ENCODE results near the gene ARRDC4. TPM values are rescaled to one million over a fixed set of nuclear protein-coding genes. Genes with fewer than 3 reads are reported as not detected.
A peak's percentile ranks its signal among the peaks of the same experiment; 100 is the strongest.

Gene ARRDC4
- total and polyA plus RNA-seq, 5 donors from 2014 or later = 0.28 to 0.59 (median 0.36) TPM; not detected in 1

DNA sequence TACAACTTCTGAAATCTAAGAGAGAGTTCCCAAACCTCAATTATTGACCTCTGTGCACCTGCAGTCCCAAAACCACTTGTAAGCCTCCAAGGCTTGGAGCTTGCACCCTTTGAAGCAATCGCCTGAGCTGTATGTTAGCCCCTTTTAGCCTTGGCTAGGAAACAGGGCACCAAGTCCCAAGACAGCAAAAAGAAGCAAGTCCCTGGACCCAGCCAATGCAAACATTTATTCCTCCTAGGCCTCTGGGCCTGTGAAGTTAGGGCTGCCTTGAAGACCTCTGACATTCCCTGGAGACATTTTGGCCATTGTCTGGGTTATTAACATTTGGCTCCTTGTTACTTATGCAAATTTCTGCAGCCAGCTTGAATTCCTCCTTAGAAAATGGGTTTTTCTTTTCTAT is 26.9 kb upstream of the ARRDC4 start:
- no peak overlapping the region for H3K4me3 ChIP-seq (ENCODE audit: low read depth, low read length)
- H3K27ac ChIP-seq (ENCODE audit: insufficient read depth, low read length, poor library complexity, severe bottlenecking) = no peak overlapping the region
- H3K9me3 ChIP-seq (ENCODE audit: control insufficient read depth in 2 of 2, low read length in 2 of 2) = peaks cover 0 to 4% of the 10 kb centered on the region in 2 experiments
- no peaks in the 10 kb centered on the region for H3K36me3 ChIP-seq (ENCODE audit: control insufficient read depth, insufficient read depth, low read length)
- H3K27ac Mint-ChIP-seq = no peak overlapping the region
- no peak for DNase-seq
- ATAC-seq (ENCODE audit: low read depth in 2 of 2) = no peak
- H3K4me1 ChIP-seq (ENCODE audit: control insufficient read depth, insufficient read depth, low read length, poor library complexity, severe bottlenecking) = no peaks in the 10 kb centered on the region
- no peaks in the 10 kb centered on the region for H3K27me3 Mint-ChIP-seq
- H3K27me3 ChIP-seq (ENCODE audit: control insufficient read depth, insufficient read depth, low read length) = no peaks in the 10 kb centered on the region
- no peak overlapping the region for H3K4me3 Mint-ChIP-seq
- H3K36me3 Mint-ChIP-seq = no peaks in the 10 kb centered on the region
- no peaks in the 10 kb centered on the region for H3K4me1 Mint-ChIP-seq
- peaks cover 0 to 23% (median 8%) of the 10 kb centered on the region in 7 donors for H3K9me3 Mint-ChIP-seq

- H3K9me3 Mint-ChIP-seq = peaks cover 0 to 3% (median 0%) of the 10 kb centered on the region in 7 donors
- no peak overlapping the region for H3K4me3 Mint-ChIP-seq
- no peaks in the 10 kb centered on the region for H3K27me3 Mint-ChIP-seq
- H3K36me3 Mint-ChIP-seq = no peaks in the 10 kb centered on the region
- no peak overlapping the region for H3K27ac Mint-ChIP-seq
- H3K27ac ChIP-seq (ENCODE audit: insufficient read depth, low read length, poor library complexity, severe bottlenecking) = no peak overlapping the region
- H3K9me3 ChIP-seq (ENCODE audit: control insufficient read depth in 2 of 2, low read length in 2 of 2) = no peaks in the 10 kb centered on the region
- no peaks in the 10 kb centered on the region for H3K4me1 Mint-ChIP-seq
- no peak overlapping the region for H3K4me3 ChIP-seq (ENCODE audit: low read depth, low read length)
- no peak for DNase-seq
- no peak for ATAC-seq (ENCODE audit: low read depth in 2 of 2)
- H3K36me3 ChIP-seq (ENCODE audit: control insufficient read depth, insufficient read depth, low read length) = no peaks in the 10 kb centered on the region
- no peaks in the 10 kb centered on the region for H3K27me3 ChIP-seq (ENCODE audit: control insufficient read depth, insufficient read depth, low read length)
- H3K4me1 ChIP-seq (ENCODE audit: control insufficient read depth, insufficient read depth, low read length, poor library complexity, severe bottlenecking) = no peaks in the 10 kb centered on the region
Observed at GRCh38 chr15:97940993-97941392, 19.5 kb upstream of the ARRDC4 start.

GRCh38 chr15:97941572-97941971 is 18.9 kb upstream of the ARRDC4 start:
- H3K27me3 Mint-ChIP-seq = no peaks in the 10 kb centered on the region
- H3K36me3 Mint-ChIP-seq = no peaks in the 10 kb centered on the region

GRCh38 chr15:97944724-97945123 is 15.8 kb upstream of the ARRDC4 start:
- no peak overlapping the region for H3K27ac Mint-ChIP-seq
- no peaks in the 10 kb centered on the region for H3K4me1 Mint-ChIP-seq
- Histone ChIP-seq H3K4me3 (ENCODE audit: low read depth, low read length) (no peak overlapping the region), H3K27ac (ENCODE audit: insufficient read depth, low read length, poor library complexity, severe bottlenecking) (no peak overlapping the region), H3K9me3 (ENCODE audit: control insufficient read depth in 2 of 2, low read length in 2 of 2) (no peaks in the 10 kb centered on the region), H3K36me3 (ENCODE audit: control insufficient read depth, insufficient read depth, low read length) (no peaks in the 10 kb centered on the region), H3K27me3 (ENCODE audit: control insufficient read depth, insufficient read depth, low read length) (no peaks in the 10 kb centered on the region), H3K4me1 (ENCODE audit: control insufficient read depth, insufficient read depth, low read length, poor library complexity, severe bottlenecking) (no peaks in the 10 kb centered on the region)
- no peak overlapping the region for H3K4me3 Mint-ChIP-seq
- peaks cover 0 to 4% (median 0%) of the 10 kb centered on the region in 7 donors for H3K9me3 Mint-ChIP-seq
- H3K27me3 Mint-ChIP-seq = no peaks in the 10 kb centered on the region
- no peak for ATAC-seq (ENCODE audit: low read depth in 2 of 2)
- DNase-seq = no peak
- no peaks in the 10 kb centered on the region for H3K36me3 Mint-ChIP-seq

More at GRCh38 chr15:97941572-97941971, 18.9 kb upstream of the ARRDC4 start:
- H3K36me3 ChIP-seq (ENCODE audit: control insufficient read depth, insufficient read depth, low read length) = no peaks in the 10 kb centered on the region
- H3K9me3 ChIP-seq (ENCODE audit: control insufficient read depth in 2 of 2, low read length in 2 of 2) = no peaks in the 10 kb centered on the region
- no peaks in the 10 kb centered on the region for H3K4me1 ChIP-seq (ENCODE audit: control insufficient read depth, insufficient read depth, low read length, poor library complexity, severe bottlenecking)
- Mint-ChIP-seq H3K27ac (peak overlapping the region in 1 of 3 donors; percentile 18), H3K4me3 (no peak overlapping the region), H3K4me1 (no peaks in the 10 kb centered on the region), H3K9me3 (no peaks in the 10 kb centered on the region)
- no peak overlapping the region for H3K27ac ChIP-seq (ENCODE audit: insufficient read depth, low read length, poor library complexity, severe bottlenecking)
- ATAC-seq (ENCODE audit: low read depth in 2 of 2) = no peak
- DNase-seq = no peak
- no peaks in the 10 kb centered on the region for H3K27me3 ChIP-seq (ENCODE audit: control insufficient read depth, insufficient read depth, low read length)
- H3K4me3 ChIP-seq (ENCODE audit: low read depth, low read length) = no peak overlapping the region

GRCh38 chr15:97947465-97948260 is 12.8 kb upstream of the ARRDC4 start:
- Mint-ChIP-seq H3K4me1 (no peaks in the 10 kb centered on the region), H3K27ac (no peak overlapping the region), H3K36me3 (no peaks in the 10 kb centered on the region), H3K27me3 (no peaks in the 10 kb centered on the region), H3K4me3 (no peak overlapping the region), H3K9me3 (peaks cover 0 to 4% (median 0%) of the 10 kb centered on the region in 7 donors)
- Histone ChIP-seq H3K27me3 (ENCODE audit: control insufficient read depth, insufficient read depth, low read length) (no peaks in the 10 kb centered on the region), H3K9me3 (ENCODE audit: control insufficient read depth in 2 of 2, low read length in 2 of 2) (no peaks in the 10 kb centered on the region), H3K27ac (ENCODE audit: insufficient read depth, low read length, poor library complexity, severe bottlenecking) (no peak overlapping the region), H3K4me3 (ENCODE audit: low read depth, low read length) (no peak overlapping the region), H3K36me3 (ENCODE audit: control insufficient read depth, insufficient read depth, low read length) (no peaks in the 10 kb centered on the region), H3K4me1 (ENCODE audit: control insufficient read depth, insufficient read depth, low read length, poor library complexity, severe bottlenecking) (no peaks in the 10 kb centered on the region)
- no peak for ATAC-seq (ENCODE audit: low read depth in 2 of 2)
- DNase-seq = no peak

GRCh38 chr15:97953254-97953653 is 7.2 kb upstream of the ARRDC4 start:
- no peak overlapping the region for H3K4me3 Mint-ChIP-seq
- no peak overlapping the region for H3K27ac Mint-ChIP-seq
- peaks cover 0 to 1% (median 0%) of the 10 kb centered on the region in 4 donors for H3K4me1 Mint-ChIP-seq
- no peaks in the 10 kb centered on the region for H3K36me3 Mint-ChIP-seq
- Histone ChIP-seq H3K4me3 (ENCODE audit: low read depth, low read length) (no peak overlapping the region), H3K36me3 (ENCODE audit: control insufficient read depth, insufficient read depth, low read length) (no peaks in the 10 kb centered on the region), H3K4me1 (ENCODE audit: control insufficient read depth, insufficient read depth, low read length, poor library complexity, severe bottlenecking) (no peaks in the 10 kb centered on the region), H3K27ac (ENCODE audit: insufficient read depth, low read length, poor library complexity, severe bottlenecking) (no peak overlapping the region), H3K9me3 (ENCODE audit: control insufficient read depth in 2 of 2, low read length in 2 of 2) (no peaks in the 10 kb centered on the region), H3K27me3 (ENCODE audit: control insufficient read depth, insufficient read depth, low read length) (no peaks in the 10 kb centered on the region)
- peaks cover 4% of the 10 kb centered on the region for H3K27me3 Mint-ChIP-seq
- peaks cover 0 to 1% (median 0%) of the 10 kb centered on the region in 7 donors for H3K9me3 Mint-ChIP-seq
- no peak for ATAC-seq (ENCODE audit: low read depth in 2 of 2)
- no peak for DNase-seq

- no peaks in the 10 kb centered on the region for H3K36me3 ChIP-seq (ENCODE audit: control insufficient read depth, insufficient read depth, low read length)
- no peak for DNase-seq
- no peak overlapping the region for H3K27ac Mint-ChIP-seq
- H3K4me3 ChIP-seq (ENCODE audit: low read depth, low read length) = no peak overlapping the region
- H3K36me3 Mint-ChIP-seq = no peaks in the 10 kb centered on the region
- H3K9me3 ChIP-seq (ENCODE audit: control insufficient read depth in 2 of 2, low read length in 2 of 2) = no peaks in the 10 kb centered on the region
- no peak for ATAC-seq (ENCODE audit: low read depth in 2 of 2)
- no peak overlapping the region for H3K27ac ChIP-seq (ENCODE audit: insufficient read depth, low read length, poor library complexity, severe bottlenecking)
- H3K27me3 ChIP-seq (ENCODE audit: control insufficient read depth, insufficient read depth, low read length) = no peaks in the 10 kb centered on the region
- no peak overlapping the region for H3K4me3 Mint-ChIP-seq
- H3K9me3 Mint-ChIP-seq = peaks cover 0 to 1% (median 0%) of the 10 kb centered on the region in 7 donors
- peaks cover 4% of the 10 kb centered on the region for H3K27me3 Mint-ChIP-seq
- H3K4me1 Mint-ChIP-seq = peaks cover 0 to 2% (median 0%) of the 10 kb centered on the region in 4 donors
- H3K4me1 ChIP-seq (ENCODE audit: control insufficient read depth, insufficient read depth, low read length, poor library complexity, severe bottlenecking) = no peaks in the 10 kb centered on the region
Observed at GRCh38 chr15:97953748-97954147, 6.8 kb upstream of the ARRDC4 start.

- ATAC-seq (ENCODE audit: low read depth in 2 of 2) (no peak), DNase-seq (no peak)
- no peaks in the 10 kb centered on the region for H3K36me3 Mint-ChIP-seq
- H3K27me3 ChIP-seq (ENCODE audit: control insufficient read depth, insufficient read depth, low read length) = no peaks in the 10 kb centered on the region
- H3K4me3 Mint-ChIP-seq = no peak overlapping the region
- H3K27me3 Mint-ChIP-seq = peaks cover 9% of the 10 kb centered on the region
- H3K27ac ChIP-seq (ENCODE audit: insufficient read depth, low read length, poor library complexity, severe bottlenecking) = no peak overlapping the region
- peaks cover 0 to 4% (median 0%) of the 10 kb centered on the region in 7 donors for H3K9me3 Mint-ChIP-seq
- peaks cover 2% of the 10 kb centered on the region for H3K4me1 ChIP-seq (ENCODE audit: control insufficient read depth, insufficient read depth, low read length, poor library complexity, severe bottlenecking)
- H3K9me3 ChIP-seq (ENCODE audit: control insufficient read depth in 2 of 2, low read length in 2 of 2) = no peaks in the 10 kb centered on the region
- H3K36me3 ChIP-seq (ENCODE audit: control insufficient read depth, insufficient read depth, low read length) = no peaks in the 10 kb centered on the region
- H3K4me3 ChIP-seq (ENCODE audit: low read depth, low read length) = no peak overlapping the region
- peaks cover 4 to 10% (median 6%) of the 10 kb centered on the region in 4 donors for H3K4me1 Mint-ChIP-seq
- H3K27ac Mint-ChIP-seq = no peak overlapping the region
Observed at GRCh38 chr15:97955035-97955434, 5.5 kb upstream of the ARRDC4 start.

All from CD4-positive, CD25-positive, alpha-beta regulatory T cell (primary cell).